ENCODE measurements around the gene PINK1.

The PINK1 gene

GRCh38 chr1:20610970-20611369 is 22.3 kb upstream of the PINK1 start:
- no peak for DNase-seq (ENCODE audit: low read depth, low spot score)

- DNase-seq (ENCODE audit: low read depth, low spot score): no peak
These were observed 21.6 kb upstream of the PINK1 start for GRCh38 chr1:20611652-20612051.

- peak; percentile 73 for DNase-seq (ENCODE audit: low read depth, low spot score)
These were observed 21.0 kb upstream of the PINK1 start for GRCh38 chr1:20612221-20612746.

- DNase-seq (ENCODE audit: low read depth, low spot score): no peak
These were observed 19.1 kb upstream of the PINK1 start for GRCh38 chr1:20614131-20614579.

GRCh38 chr1:20615946-20616846 is 17.1 kb upstream of the PINK1 start:
- DNase-seq (ENCODE audit: low read depth, low spot score): no peak

GRCh38 chr1:20616847-20617487 is 16.3 kb upstream of the PINK1 start:
- DNase-seq (ENCODE audit: low read depth, low spot score): no peak

GRCh38 chr1:20618550-20618949 is 14.7 kb upstream of the PINK1 start:
- no peak for DNase-seq (ENCODE audit: low read depth, low spot score)

GRCh38 chr1:20619999-20620398 is 13.3 kb upstream of the PINK1 start:
- no peak for DNase-seq (ENCODE audit: low read depth, low spot score)

GRCh38 chr1:20621012-20621411 is 12.2 kb upstream of the PINK1 start:
- DNase-seq (ENCODE audit: low read depth, low spot score): no peak

GRCh38 chr1:20624709-20625108 is 8.5 kb upstream of the PINK1 start:
- DNase-seq (ENCODE audit: low read depth, low spot score): no peak

- DNase-seq (ENCODE audit: low read depth, low spot score): peak; percentile 63
These were observed 7.8 kb upstream of the PINK1 start for GRCh38 chr1:20625176-20626097.

GRCh38 chr1:20626098-20626427 is 7.2 kb upstream of the PINK1 start:
- no peak for DNase-seq (ENCODE audit: low read depth, low spot score)

GRCh38 chr1:20626524-20626923 is 6.7 kb upstream of the PINK1 start:
- DNase-seq (ENCODE audit: low read depth, low spot score): no peak

- no peak for DNase-seq (ENCODE audit: low read depth, low spot score)
These were observed 2.5 kb upstream of the PINK1 start for GRCh38 chr1:20630729-20631128.

- peak; percentile 66 for DNase-seq (ENCODE audit: low read depth, low spot score)
These were observed 872 bp upstream of the PINK1 start for GRCh38 chr1:20632386-20632785.

GRCh38 chr1:20634065-20634593 is 871 bp downstream of the PINK1 start:
- DNase-seq (ENCODE audit: low read depth, low spot score): peak; percentile 53

- DNase-seq (ENCODE audit: low read depth, low spot score): peak; percentile 82
These were observed 1.4 kb downstream of the PINK1 start for GRCh38 chr1:20634594-20635084.

GRCh38 chr1:20636785-20637347 is 3.6 kb downstream of the PINK1 start:
- no peak for DNase-seq (ENCODE audit: low read depth, low spot score)

- peak; percentile 52 for DNase-seq (ENCODE audit: low read depth, low spot score)
These were observed 6.9 kb downstream of the PINK1 start for GRCh38 chr1:20640183-20640597.

- DNase-seq (ENCODE audit: low read depth, low spot score): no peak
These were observed 8.7 kb downstream of the PINK1 start for GRCh38 chr1:20641975-20642374.

GRCh38 chr1:20643080-20643479 is 9.8 kb downstream of the PINK1 start:
- DNase-seq (ENCODE audit: low read depth, low spot score): no peak
